GM12878 (cell line): Measurements from ENCODE around the gene OR2G3. TPM values are rescaled to one million over a fixed set of nuclear protein-coding genes. Genes with fewer than 3 reads are reported as not detected.

Source experiments
- ETV6 ChIP-seq, 2 experiments: fragments of 450-650 bp in 1 of 2; IDR thresholded peaks in 1 of 2; conservative IDR thresholded peaks in 1 of 2; 2 replicates each; pipeline ENCODE4 v1.6.1; 2014; ENCODE audit warnings: antibody characterized with exemption in 1 of 2, borderline replicate concordance in 1 of 2, low read depth in 1 of 2, mild to moderate bottlenecking in 1 of 2, moderate library complexity in 1 of 2
- FOXK2 ChIP-seq: fragments of 450-650 bp; IDR thresholded peaks from 2 replicates; pipeline ENCODE4 v1.6.1; 2017; ENCODE audit warnings: mild to moderate bottlenecking, moderate library complexity
- HCFC1 ChIP-seq: fragments of 150-350 bp; IDR thresholded peaks from 2 replicates; pipeline ENCODE4 v1.6.1; 2014; ENCODE audit warnings: low read length
- IRF3 ChIP-seq: fragments of 450-650 bp; IDR thresholded peaks from 2 replicates; pipeline ENCODE4 v1.6.1; 2014; ENCODE audit warnings: mild to moderate bottlenecking
- KAT2A ChIP-seq: conservative IDR thresholded peaks from 2 replicates; pipeline ENCODE4 v1.6.1; 2011; ENCODE audit warnings: low read depth, low read length; ENCODE audit not compliant: control insufficient read depth
- LARP7 ChIP-seq: fragments of 450-650 bp; IDR thresholded peaks from 2 replicates; pipeline ENCODE4 v1.6.1; 2017; ENCODE audit warnings: mild to moderate bottlenecking
- RBBP5 ChIP-seq: fragments of 200-600 bp; sonication (generic); conservative IDR thresholded peaks from 2 replicates; pipeline ENCODE4 v1.6.1; 2016
- polyA plus RNA-seq, 11 experiments: library from polyadenylated mRNA; depleted of rRNA in 4 of 11; unstranded in 6 of 11; stranded (reverse) in 5 of 11; fragments of >200 nt; fragmentation: Nextera tagmentation in 4 of 11; fragmentation: Illumina TruSeq in 1 of 11; extraction: Ambion mirVana in 4 of 11; extraction: Trizol in 1 of 11; gene quantifications; 1 replicate in 1 of 11; 2 replicates in 10 of 11; pipeline versions ENCODE4 v1.2.1 to v1.2.3, GENCODE V29; 2011 to 2016; ENCODE audit warnings: inconsistent platforms in 2 of 11, missing spikeins in 2 of 11, low read depth in 1 of 11
- total RNA-seq, 4 experiments: library from RNA; depleted of rRNA in 3 of 4; stranded (reverse); fragments of >200 nt in 3 of 4; fragmentation: Illumina TruSeq in 1 of 4; extraction: Trizol in 1 of 4; gene quantifications; 2 replicates each; pipeline versions ENCODE4 v1.2.1 to v1.2.3, GENCODE V29; 2013 to 2021
- TF ChIP-seq, protein P1 (sequence below): fragments of 450-650 bp; IDR thresholded peaks from 2 replicates; pipeline ENCODE4 v1.6.1; 2017; ENCODE audit warnings: low read depth, mild to moderate bottlenecking, moderate library complexity
- TF ChIP-seq, protein P2 (sequence below): IDR thresholded peaks from 2 replicates; pipeline ENCODE4 v1.6.1; 2011; ENCODE audit warnings: low read depth, mild to moderate bottlenecking, low read length, moderate library complexity, borderline replicate concordance; ENCODE audit errors: extremely low read depth
- TF ChIP-seq, protein P3 (sequence below): IDR thresholded peaks from 2 replicates; pipeline ENCODE4 v1.6.1; 2011; ENCODE audit warnings: low read depth, low read length, improper control_type of control experiment, borderline replicate concordance

The OR2G3 gene
- total and polyA plus RNA-seq, 10 of the 15 experiments (the other 5 are each of a cell fraction or from before 2014, with no cell fraction given), result not detected

DNA sequence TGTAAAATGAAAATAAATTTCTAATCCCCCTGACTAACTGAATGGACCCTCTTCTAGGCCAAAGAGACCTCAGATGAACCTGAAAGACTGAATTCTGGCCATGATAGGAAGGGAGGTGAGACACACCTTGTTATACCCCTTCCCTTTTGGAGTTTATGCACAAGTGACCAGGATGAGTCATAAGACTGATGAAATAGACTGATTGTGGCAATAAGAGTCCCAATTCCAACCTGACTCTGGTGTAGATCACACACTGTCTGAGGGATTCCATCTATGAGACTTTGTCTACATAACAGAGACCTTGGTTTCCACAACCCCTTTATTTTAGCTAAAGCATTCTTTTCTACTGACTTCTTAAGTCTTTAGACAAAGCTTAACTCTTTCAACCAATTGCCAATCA, 30.7 kb upstream of the OR2G3 start (continued):
- TF ChIP-seq, protein P1, sequence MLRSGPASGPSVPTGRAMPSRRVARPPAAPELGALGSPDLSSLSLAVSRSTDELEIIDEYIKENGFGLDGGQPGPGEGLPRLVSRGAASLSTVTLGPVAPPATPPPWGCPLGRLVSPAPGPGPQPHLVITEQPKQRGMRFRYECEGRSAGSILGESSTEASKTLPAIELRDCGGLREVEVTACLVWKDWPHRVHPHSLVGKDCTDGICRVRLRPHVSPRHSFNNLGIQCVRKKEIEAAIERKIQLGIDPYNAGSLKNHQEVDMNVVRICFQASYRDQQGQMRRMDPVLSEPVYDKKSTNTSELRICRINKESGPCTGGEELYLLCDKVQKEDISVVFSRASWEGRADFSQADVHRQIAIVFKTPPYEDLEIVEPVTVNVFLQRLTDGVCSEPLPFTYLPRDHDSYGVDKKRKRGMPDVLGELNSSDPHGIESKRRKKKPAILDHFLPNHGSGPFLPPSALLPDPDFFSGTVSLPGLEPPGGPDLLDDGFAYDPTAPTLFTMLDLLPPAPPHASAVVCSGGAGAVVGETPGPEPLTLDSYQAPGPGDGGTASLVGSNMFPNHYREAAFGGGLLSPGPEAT, result no peak
- no peak for TF ChIP-seq ETV6 (conservative IDR thresholded peaks at IDR 0.05 in 1 of 2, IDR thresholded peaks at IDR 0.05 in 1 of 2; ENCODE audit: borderline replicate concordance in 1 of 2, low read depth in 1 of 2)
- TF ChIP-seq KAT2A, result no peak
- TF ChIP-seq, protein P2, sequence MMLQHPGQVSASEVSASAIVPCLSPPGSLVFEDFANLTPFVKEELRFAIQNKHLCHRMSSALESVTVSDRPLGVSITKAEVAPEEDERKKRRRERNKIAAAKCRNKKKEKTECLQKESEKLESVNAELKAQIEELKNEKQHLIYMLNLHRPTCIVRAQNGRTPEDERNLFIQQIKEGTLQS, result no peak
- TF ChIP-seq RBBP5, result no peak
- TF ChIP-seq LARP7, result no peak
- no peak for TF ChIP-seq FOXK2
- no peak for TF ChIP-seq HCFC1
- TF ChIP-seq, protein P3, sequence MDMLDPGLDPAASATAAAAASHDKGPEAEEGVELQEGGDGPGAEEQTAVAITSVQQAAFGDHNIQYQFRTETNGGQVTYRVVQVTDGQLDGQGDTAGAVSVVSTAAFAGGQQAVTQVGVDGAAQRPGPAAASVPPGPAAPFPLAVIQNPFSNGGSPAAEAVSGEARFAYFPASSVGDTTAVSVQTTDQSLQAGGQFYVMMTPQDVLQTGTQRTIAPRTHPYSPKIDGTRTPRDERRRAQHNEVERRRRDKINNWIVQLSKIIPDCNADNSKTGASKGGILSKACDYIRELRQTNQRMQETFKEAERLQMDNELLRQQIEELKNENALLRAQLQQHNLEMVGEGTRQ, result no peak
- no peak for TF ChIP-seq IRF3
